Superior temporal gyrus (tissue), 1 donor: ENCODE measurements around the gene RRBP1.

ENCODE experiments used
- DNase-seq: peaks from one replicate; pipeline ENCODE4 v3.0.0-alpha.2; 2016; ENCODE audit errors: extremely low spot score

The RRBP1 gene

DNA sequence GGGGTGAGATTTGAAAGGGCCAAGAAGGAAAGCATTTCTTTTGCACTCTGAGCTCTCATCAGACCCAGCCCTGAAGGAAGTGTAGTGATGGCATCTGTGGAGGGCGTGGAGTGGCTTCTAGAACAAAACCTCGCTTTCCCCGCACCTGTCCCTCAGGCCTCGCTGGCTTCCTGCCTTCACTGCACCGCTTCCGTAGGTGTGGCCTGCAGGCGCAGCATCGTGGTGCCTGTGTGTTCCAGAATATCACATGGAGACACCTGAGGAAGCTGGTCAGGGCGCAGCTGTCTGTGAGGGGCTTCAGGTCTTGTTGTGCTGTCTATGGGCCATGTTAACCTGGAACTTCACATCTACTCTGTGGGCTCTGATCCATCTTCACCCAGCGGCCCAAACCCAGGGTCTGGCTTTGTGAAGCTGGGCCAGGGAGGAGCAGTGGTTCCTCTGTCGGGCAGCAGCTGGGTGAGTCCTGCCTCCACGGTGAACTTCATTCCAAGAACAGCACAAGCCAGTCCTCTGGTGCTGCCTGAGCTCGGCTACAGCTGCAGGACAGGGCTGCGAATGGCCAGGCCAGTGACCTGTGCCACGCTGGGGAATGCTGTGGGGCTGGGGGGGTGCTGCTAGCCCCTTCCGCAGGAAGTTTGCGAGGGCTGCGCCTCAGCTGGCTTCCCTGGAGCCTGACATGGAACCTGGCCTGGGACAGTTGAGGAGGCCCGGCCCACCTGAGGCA, 71.3 kb downstream of the RRBP1 start:
- no peak for DNase-seq

DNA sequence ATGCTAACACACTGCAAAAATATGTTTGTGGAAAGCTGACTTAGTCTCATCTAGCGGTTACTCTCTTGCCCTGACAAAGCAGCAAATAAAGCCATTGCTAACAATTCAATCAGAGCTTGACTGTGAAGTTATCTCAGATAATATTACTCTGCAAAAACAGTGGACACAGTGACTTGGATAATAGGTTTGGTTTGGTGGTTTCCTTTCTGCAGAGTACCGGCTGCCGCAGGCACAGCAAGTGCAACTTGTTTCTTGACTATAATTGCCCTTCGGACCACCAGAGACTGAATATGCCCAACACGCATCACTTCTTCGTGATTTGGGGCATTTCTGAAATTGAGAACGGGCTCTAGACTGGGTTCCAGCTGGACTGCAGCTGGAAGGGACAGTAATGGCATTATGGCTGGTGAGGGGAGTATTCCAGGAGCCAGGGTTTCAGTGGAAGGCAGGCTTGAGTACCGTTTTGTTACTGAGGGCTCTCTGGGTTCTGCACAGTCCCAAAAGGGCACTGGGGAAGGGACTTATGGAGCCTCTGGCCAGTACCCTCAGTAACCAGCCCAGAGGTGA, 72.1 kb downstream of the RRBP1 start:
- DNase-seq, result no peak

DNA sequence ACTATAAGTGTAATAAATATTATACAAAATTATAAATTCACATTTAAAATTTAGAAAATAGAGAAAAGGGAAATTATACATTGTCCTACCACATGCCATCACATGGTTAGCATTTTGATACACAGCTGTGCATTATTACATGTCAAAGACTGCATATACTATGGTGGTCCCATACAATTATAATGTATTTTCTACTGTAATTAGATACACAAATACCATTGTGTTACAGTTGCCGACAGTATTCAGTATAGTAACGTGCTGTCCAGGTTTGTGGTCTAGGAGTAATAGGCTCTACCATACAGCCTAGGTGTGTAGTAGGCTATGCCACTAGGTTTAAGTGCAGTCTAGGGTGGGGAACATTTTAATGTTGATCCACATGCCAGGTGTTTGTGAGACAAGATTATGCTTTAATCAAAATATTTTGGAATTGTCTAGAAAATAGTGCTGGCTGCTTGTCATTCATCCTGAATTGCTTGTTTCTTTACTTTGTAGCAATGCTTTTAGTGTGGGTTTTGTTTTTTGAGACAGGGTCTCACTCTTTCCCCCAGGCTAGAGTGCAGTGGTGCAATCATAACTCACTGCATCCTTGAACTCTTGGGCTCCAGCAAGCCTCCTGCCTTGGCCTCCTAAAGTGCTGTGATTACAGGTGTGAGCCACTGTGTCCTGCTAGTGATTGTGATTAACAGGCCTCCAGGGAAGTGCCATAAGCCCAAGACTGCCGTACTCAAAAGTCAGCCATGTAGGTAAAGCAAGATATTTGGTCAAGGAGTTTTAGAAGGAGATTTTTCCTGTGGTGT, 73.1 kb downstream of the RRBP1 start:
- DNase-seq, result no peak

DNA sequence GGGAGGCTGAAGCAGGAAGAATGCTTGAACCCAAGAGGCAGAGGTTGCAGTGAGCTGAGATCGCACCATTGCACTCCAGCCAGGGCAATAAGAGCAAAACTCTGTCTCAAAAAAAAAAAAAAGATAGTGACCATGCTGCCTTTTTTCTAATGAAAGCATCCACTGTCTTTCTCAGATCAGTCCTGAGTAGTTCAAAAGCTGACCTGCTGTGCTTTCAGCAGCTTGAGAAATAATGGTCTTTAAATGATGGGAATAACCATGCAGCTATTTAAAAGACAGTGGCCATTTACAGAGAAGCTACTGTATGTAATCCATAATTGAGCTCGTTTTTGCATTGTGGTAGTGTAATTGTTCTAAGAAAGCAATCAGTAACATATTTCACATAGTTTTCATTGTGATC, 76.0 kb downstream of the RRBP1 start:
- no peak for DNase-seq

DNA sequence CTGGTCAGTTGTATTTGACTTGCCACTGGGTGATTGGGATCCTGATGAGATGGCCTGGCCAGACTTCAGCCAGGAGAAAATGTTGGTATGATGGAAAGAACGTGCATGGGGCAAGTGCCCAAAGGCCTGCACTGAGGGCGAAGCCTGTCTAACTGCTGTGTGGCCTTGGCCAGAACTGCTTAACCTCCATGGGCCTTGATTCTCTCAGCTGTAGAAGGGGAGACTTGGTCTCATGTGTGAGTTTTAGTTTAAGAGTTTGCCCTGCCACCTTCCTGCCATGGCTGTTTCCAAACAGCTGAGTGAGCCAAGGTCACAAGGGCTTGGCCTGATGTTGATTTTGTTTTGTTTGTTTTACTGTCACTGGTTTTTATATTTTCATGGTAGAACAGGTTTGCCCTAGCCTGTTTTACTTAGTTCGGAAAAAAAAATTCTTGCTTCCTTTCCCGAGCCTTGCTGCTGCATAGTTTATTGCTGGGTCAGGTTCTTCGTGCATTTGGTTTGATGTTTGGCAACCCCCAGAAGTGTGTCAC, 76.8 kb downstream of the RRBP1 start:
- DNase-seq, result no peak

DNA sequence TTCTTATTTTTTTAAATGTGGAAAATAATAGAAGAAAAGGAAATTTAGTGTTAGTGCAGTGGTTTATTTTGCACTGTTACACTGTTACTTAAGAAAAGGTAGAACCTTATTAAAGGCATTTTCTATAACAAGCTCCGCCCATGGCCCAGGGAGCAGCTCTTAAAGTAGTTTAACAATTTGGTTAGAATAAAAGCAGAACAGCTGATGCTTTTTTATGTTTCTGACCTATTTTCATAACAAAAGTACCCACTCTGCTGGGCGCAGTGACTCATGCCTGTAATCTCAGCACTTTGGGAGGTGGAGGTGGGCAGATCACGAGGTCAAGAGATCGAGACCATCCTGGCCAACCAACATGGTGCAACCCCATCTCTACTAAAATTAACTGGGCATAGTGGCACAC, 79.5 kb downstream of the RRBP1 start:
- no peak for DNase-seq

DNA sequence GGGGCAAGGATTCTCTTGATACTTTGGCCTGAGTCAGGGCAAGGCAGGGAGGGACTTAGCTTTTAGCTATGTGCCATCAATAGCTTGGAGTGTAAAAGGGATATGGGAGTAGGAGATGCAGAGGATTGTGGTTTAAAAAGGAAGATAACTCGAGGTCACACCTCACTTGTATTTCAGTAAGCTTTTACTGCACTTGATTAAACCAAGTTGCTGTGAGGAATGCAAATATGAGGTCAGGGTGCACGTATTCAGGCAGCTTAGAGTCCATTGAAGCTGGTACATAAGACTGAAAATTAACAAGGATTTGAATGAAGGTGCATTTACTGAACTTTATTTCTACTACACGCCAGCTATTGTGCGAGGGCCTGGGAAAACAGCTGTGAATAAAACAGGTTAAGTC, 80.1 kb downstream of the RRBP1 start:
- no peak for DNase-seq

DNA sequence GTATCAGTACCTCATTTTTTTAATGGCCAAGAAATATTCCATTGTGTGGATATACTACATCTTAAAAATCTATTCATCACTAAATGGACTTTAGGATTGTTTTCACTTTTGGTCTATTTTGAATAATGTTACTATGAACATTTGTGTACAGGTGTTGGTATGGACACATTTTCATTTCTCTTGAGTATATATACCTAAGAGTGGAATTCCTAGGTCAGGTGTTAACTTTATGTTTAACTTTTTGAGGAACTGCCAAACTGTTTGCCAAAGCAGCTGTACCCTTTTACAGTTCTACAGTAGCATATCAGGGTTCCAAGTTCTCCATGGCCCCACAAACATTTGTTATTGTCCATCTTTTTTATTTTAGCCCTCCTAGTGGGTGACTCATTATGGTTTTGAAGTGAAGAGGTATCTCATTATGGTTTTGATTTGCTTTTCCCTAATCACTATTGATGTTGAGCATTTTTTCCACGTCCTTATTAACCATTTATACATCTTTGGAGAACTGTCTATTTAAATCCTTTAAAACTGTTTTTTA, 84.0 kb downstream of the RRBP1 start:
- DNase-seq, result no peak

DNA sequence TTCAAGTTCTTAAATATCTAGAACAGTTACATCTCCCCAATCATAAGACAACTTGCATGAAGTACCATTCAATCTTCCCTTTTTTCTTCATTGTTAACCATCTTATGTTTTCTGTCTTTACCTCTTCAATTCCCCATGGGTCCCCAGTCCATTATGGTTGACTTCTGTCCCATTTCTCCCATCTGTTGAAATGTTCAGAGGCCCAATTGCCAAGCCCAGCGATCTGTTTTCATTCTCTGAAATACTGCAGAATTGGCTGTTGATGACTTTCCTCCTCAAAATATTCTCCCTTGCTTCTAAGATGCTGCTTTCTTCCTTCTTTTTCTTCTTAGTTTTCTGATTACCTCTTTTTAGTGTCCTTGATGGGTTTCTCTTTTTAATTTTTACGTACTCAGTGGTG, 86.2 kb downstream of the RRBP1 start:
- DNase-seq, result no peak

DNA sequence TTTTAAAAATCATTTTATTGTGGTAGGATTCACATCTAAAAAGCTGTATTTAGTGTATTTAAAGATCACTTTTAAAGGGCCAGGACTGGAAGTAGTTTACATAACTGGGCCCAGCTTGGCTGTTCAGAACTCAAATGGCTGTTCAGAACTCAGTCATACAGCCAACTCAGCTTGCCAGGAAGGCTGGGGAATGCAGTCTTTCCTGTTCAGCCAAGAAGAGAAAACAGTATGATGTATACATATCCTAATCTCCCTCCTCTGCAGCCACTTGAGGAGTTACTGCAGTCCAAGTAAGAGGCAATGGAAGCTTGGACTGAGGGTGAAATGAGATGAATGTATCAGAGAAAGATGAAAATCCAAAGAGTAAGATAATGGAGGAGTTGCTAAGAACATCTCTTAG, 87.6 kb downstream of the RRBP1 start:
- DNase-seq, result no peak

DNA sequence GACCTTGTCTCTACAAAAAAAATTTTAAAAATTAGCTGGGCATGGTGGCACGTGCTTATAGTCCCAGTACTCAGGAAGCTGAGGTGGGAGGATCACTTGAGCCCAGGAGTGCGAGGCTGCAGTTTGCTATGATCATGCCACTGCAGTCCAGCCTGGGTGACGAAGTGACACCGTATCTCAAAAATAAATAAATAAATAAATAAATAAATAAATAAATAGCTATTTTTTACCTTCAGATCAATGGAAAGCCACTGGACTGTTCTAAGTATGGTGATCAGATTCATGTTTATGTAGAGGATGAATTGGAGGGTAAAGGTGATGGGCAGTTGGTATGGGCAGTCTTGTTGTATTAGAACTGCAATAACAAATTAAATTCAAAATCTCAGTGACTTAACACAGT, 88.1 kb downstream of the RRBP1 start:
- DNase-seq, result no peak

DNA sequence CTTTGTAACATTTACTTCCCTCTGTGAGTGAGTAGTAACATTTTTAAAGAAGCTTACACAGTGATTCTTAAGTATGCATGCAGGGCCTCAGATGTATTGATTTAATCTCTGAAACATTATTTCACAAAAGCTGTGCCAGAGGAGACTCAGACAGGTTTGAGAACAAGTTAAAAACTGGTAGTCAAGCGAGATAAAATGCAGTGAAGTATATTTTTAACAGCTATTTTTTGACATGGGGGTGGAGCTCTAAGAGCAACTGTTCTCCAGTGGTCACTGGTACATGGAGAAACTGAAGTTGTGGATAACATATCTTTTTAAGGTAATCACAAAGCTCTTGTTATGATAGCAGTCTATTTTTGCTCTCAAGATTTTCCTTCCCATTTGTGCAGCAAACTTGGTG, 91.8 kb downstream of the RRBP1 start:
- no peak for DNase-seq

DNA sequence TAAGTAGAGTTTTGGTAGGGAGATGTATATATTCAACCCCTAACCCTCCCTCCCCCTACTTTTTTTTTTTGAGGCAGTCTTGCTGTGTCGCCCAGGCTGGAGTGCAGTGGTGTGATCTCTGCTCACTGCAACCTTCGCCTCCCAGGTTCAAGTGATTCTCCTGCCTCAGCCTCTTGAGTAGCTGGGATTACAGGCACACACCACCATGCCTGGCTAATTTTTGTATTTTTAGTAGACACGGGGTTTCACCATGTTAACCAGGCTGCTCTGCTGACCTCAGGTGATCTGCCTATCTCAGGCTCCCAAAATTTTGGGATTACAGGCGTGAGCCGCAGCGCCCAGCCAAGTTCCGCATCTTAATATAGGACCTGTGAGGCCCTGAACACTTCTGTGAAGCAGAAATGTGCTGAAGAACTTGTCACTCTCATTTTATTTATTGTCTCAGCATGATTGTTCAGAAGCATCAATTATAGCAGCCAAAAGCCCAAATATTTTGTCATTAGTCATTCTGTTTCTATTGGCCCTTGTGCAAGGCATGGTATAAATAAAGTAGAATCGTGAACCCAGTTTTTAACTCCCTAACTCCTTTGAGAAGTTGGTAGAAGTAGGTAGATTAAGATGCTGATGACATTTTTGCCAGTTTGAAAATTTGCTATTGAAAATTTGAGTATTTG, 92.7 kb downstream of the RRBP1 start:
- DNase-seq, result no peak

DNA sequence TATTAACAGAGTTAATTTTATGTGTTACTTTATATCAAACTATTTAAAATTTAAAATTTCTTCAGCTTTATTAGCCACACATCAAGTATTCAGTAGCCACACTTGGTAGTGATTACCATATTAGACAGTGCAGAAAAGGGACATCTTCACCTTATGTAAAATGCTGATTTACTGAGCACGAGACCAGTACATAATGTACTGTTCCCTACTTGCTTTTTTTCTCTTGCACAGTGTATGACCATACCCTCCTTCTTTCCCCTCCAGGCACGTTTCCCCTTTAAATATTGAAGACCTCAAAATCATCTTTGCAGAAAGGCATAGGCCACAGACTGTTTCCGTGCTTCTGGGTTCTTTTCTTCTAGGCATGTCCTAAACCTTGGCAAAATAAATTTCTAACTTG, 94.2 kb downstream of the RRBP1 start:
- no peak for DNase-seq

DNA sequence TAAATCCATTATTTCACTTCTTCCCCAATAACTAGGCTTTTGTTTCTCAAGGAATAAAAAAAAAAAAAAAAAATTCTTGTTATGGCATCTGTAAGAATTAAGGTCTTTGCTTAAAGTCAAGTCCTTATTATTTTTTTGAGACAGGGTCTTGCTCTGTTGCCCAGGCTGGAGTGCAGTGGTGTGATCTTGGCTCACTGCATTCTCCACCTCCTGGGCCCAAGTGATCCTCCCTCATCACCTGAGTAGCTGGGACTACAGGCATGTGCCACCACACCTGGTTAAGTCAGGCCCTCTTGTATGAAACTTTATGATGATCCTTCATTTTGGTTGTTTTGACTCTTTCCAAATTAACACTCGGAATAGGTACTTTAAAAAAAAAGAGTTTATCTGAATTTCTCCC, 94.9 kb downstream of the RRBP1 start:
- no peak for DNase-seq

DNA sequence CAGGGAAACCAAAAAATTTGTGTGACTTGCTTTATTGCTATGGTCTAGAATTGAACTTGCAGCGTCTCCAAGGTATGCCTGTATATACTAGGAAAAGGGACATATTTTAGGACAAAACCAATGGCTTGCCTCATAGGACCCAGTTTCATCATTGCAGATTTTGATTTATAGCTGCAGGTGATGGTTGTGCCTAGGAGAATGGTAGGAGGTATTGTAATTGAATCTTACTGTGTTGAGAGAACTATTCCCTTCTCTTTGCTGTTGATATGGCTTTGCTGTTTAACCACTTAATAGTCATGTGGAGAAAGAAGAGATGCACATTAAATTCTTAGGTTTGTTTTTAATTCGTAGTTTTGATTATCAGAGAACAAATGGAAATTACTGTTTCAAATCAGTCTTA, 95.8 kb downstream of the RRBP1 start:
- DNase-seq, result no peak

DNA sequence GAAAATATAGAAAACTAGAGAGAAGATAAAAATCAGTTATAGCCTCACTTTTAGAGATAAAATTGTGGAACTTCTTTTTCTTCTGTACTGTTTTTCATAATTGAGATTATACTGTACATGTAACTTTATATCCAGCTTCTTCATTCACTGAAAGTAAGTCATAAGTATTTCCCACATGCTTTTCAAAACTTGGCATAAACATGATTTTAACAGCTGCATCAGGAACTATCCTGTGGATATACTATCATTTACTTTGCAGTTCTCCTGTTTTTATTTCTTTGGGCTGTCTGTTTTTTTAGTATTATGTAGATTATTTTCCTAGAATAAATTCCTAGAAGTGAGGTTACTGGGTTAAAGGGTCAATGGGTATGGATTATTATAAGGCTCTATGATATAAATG, 97.4 kb downstream of the RRBP1 start:
- no peak for DNase-seq

DNA sequence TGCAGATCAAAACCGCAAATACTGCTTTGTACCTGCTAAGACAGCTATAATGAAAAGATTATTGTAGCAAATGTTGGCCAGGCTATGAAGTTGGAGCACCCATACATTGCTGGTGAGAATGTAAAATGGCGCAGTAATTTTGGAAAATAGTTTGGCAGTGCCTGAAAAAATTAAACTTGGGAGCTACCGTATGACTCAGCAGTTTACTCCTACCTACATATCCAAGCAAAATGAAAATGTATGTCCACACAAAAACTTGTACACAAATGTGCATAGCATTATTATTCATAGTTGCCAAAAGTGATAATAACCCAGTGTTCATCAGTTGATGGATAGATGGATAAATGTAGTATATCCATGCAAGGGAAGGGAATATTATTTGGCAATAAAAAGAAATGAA, 98.9 kb downstream of the RRBP1 start:
- DNase-seq, result no peak

DNA sequence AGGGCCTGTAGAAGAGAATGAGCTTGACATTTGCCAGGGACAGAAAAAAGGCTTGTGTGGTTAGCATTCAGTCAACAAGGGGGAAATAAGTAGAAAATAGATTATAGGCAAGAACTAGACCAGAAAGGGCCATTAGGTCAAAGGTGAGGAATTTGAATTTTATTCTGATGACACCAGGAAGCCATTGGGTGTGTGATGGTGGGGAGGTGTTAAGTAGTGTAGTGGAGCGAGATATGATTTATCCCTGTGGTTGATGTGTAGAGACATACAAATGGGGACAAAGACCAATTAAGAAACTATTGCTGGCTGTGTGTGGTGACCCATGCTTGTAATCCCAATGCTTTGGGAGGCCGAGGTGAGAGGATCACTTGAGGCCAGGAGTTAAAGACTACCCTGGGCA, 101.1 kb downstream of the RRBP1 start:
- DNase-seq, result no peak

DNA sequence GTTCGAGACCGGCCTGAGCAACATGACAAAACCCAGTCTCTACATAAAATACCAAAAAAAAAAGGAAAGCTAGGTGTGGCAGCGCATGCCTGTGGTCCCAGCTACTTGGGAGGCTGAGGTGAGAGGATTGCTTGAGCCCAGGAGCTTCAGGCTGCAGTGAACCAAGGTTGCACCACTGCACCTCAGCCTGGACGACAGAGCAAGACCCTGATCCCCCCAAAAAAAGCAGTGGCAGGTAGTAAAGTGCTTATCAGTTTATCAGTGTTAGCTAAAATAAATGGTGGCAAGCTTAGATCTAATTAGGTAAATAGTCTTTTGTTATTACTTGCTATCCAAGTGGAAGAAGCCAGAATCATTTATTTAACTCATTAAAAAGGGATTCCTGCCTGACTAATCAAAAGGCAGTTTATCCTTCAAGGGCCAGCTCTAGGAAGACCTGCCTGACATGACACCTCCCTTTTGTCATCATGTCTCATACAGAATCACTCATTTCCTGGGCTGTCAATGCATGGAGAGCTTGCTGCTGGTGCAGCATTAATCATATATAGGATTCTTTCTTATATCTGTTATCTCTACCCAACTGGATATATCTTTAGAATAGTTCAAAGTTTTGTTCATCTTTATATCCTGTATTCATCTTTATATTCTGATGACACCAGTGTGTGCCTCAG, 102.5 kb downstream of the RRBP1 start:
- DNase-seq, result no peak

DNA sequence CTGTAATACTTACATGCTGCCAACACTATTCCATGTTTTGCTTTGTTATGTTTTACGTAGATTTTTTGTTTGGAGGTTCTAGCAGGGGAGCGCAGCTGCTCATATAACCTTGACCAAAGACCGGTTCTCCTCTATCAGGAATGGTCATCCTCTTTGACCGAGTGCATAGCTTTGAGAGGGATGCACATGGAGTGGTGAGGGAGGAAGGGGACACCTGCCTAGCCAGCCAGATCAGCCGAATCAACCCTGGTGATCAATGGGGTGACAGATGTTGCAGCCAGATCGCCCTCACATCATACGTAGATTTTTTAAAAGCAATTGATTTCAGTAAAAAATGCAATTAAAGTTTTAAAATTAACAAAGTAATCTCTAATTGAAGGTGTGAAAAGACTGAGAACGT, 105.8 kb downstream of the RRBP1 start:
- DNase-seq, result no peak

DNA sequence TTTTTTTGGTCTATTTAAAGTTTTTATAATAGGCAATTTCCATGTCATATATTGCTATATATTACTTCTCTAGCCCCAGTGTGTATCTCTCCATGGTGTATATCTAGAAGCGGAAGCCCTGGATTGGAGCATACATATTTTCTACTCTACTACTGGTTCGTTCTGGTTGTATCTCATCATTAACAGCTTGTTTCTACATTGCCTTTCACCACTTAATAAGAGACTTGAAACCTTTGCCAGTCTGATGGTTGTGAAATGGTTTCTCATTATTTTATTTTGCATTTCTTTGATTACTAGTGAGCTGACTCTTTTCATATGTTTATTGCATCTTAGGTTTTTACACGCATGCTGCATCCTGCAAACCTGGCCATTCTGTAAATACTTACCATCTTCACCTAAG, 108.6 kb downstream of the RRBP1 start:
- no peak for DNase-seq
